DOHH2 (cell line): ENCODE data around the gene TMEM164.

ENCODE experiments used
- EZH2phosphoT487 ChIP-seq: fragments of 200-600 bp; sonication (generic); IDR thresholded peaks from 2 replicates; pipeline ENCODE4 v1.6.1; 2017; ENCODE audit warnings: borderline replicate concordance, mild to moderate bottlenecking, antibody characterized with exemption, low read length, moderate library complexity, mixed read lengths
- TF ChIP-seq, protein P1 (sequence below): fragments of 200-600 bp; sonication (generic); IDR thresholded peaks from one replicate; pipeline ENCODE4 v1.5.1; 2014; ENCODE audit warnings: antibody characterized with exemption, mild to moderate bottlenecking, low read depth, low read length; ENCODE audit not compliant: poor library complexity, severe bottlenecking

DNA sequence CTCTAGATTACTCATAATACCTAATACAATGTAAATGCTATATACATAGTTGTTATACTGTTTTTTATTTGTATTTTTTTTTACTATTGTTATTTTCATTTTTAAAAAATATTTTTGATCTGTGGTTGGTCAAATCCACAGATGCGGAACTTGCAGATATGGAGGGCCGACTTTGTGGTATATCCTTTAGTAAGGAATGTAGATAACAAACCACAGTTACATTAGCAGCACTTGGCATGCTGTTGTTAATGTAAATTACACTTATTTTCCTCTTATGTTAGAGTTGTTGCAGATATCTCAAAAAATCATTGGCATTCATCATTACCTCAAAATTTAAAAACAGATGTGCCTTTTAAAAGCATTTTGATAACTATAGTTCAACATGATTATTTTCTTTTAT lies 151.0 kb downstream of the TMEM164 start:
- TF ChIP-seq, protein P1, sequence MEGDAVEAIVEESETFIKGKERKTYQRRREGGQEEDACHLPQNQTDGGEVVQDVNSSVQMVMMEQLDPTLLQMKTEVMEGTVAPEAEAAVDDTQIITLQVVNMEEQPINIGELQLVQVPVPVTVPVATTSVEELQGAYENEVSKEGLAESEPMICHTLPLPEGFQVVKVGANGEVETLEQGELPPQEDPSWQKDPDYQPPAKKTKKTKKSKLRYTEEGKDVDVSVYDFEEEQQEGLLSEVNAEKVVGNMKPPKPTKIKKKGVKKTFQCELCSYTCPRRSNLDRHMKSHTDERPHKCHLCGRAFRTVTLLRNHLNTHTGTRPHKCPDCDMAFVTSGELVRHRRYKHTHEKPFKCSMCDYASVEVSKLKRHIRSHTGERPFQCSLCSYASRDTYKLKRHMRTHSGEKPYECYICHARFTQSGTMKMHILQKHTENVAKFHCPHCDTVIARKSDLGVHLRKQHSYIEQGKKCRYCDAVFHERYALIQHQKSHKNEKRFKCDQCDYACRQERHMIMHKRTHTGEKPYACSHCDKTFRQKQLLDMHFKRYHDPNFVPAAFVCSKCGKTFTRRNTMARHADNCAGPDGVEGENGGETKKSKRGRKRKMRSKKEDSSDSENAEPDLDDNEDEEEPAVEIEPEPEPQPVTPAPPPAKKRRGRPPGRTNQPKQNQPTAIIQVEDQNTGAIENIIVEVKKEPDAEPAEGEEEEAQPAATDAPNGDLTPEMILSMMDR: no peak
- no peak for TF ChIP-seq EZH2phosphoT487
